Epithelial cell of proximal tubule (primary cell): Measurements from ENCODE around the gene MRAP. TPM values are rescaled to one million over a fixed set of nuclear protein-coding genes. Genes with fewer than 3 reads are reported as not detected.

Source experiments
- DNase-seq: peaks from one replicate; pipeline ENCODE4 v3.0.0-alpha.2; 2011; ENCODE audit warnings: low read depth
- H3K4me3 ChIP-seq: 2 replicates; pipeline ENCODE4 v1.5.1; 2011; ENCODE audit warnings: low read depth, mild to moderate bottlenecking, low read length
- CTCF ChIP-seq: conservative IDR thresholded peaks from 2 replicates; pipeline ENCODE4 v1.5.1; 2012; ENCODE audit warnings: low read depth, mild to moderate bottlenecking, low read length
- total RNA-seq: library from RNA; depleted of rRNA; stranded (reverse); fragments of >200 nt; gene quantifications from 2 replicates; pipeline ENCODE4 v1.2.3, GENCODE V29; 2015

MRAP gene
- total RNA-seq, 1 donor from 2014 or later, result not detected

GRCh38 chr21:32336711-32337110 is 38.1 kb downstream of the MRAP start:
- H3K4me3 ChIP-seq, result no peak overlapping the region
- no peak for DNase-seq
- TF ChIP-seq CTCF, result no peak

GRCh38 chr21:32337206-32337605 is 38.6 kb downstream of the MRAP start:
- TF ChIP-seq CTCF, result no peak
- H3K4me3 ChIP-seq, result no peak overlapping the region
- DNase-seq, result no peak

- H3K4me3 ChIP-seq, result no peak overlapping the region
- no peak for DNase-seq
- no peak for TF ChIP-seq CTCF
Measured at GRCh38 chr21:32338209-32338921, 39.7 kb downstream of the MRAP start.

- no peak for TF ChIP-seq CTCF
- no peak overlapping the region for H3K4me3 ChIP-seq
- DNase-seq, result no peak
Measured at GRCh38 chr21:32340863-32341848, 42.5 kb downstream of the MRAP start.

GRCh38 chr21:32346951-32347350 is 48.3 kb downstream of the MRAP start:
- H3K4me3 ChIP-seq, result no peak overlapping the region
- TF ChIP-seq CTCF, result no peak
- DNase-seq, result no peak

- H3K4me3 ChIP-seq, result no peak overlapping the region
- TF ChIP-seq CTCF, result no peak
- no peak for DNase-seq
Measured at GRCh38 chr21:32347351-32347750, 48.7 kb downstream of the MRAP start.

GRCh38 chr21:32347977-32348376 is 49.3 kb downstream of the MRAP start:
- H3K4me3 ChIP-seq, result no peak overlapping the region
- DNase-seq, result no peak
- TF ChIP-seq CTCF, result no peak
